Glomerular visceral epithelial cell (primary cell): ENCODE data around the gene AGO3.
A peak's percentile ranks its signal among the peaks of the same experiment; 100 is the strongest.

Experiments
- DNase-seq: peaks from one replicate; pipeline ENCODE4 v3.0.0-alpha.2; 2016; ENCODE audit errors: extremely low spot score

The AGO3 gene

DNA sequence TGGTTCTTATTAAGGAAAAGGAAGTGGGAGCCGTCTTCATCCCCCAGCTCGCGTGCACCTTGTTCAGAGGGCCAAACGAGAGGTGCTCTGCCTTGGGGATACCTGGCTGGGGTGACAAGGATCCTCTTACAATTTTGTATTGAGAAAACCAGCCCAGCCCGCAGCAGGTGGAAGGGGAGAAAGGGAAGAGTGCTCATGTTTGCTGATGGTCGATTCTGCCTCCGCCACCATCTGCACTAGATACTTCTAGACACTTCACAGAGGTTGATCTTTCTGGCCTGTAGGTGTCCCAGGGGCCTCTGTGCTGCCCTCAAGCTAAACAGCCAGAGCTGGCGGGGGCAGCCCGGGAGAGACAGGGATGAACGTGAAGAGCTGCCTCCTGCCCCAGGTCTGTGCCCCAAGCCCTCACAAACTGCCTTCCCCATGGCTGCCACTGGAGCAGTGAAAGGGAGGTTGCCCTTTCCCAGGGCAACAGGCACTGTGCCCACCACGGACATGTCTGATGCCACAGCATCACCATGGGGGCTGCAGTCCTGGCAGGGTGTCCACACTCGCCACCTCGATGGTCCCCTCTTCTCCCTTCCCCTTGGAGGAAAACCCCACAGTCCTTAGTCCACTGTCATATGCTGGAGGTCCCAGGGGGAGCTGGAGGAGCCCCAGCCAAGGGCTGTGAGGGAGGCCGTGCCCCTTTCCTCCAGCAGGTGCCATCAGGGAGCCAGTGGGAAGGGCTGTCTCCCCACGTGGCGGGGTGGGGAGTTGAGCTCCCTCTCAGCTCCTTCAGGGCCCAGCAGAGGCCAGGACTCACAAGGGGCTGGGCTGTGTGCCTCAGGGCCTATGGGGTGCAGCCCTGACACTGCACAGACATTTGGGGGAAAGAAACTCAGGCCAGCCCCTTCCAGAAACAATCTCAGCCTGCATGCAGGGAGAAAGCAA lies 165.9 kb downstream of the AGO3 start:
- DNase-seq = peak; percentile 38

- DNase-seq = no peak
Observed at GRCh38 chr1:36097693-36098585, 167.0 kb downstream of the AGO3 start.

DNA sequence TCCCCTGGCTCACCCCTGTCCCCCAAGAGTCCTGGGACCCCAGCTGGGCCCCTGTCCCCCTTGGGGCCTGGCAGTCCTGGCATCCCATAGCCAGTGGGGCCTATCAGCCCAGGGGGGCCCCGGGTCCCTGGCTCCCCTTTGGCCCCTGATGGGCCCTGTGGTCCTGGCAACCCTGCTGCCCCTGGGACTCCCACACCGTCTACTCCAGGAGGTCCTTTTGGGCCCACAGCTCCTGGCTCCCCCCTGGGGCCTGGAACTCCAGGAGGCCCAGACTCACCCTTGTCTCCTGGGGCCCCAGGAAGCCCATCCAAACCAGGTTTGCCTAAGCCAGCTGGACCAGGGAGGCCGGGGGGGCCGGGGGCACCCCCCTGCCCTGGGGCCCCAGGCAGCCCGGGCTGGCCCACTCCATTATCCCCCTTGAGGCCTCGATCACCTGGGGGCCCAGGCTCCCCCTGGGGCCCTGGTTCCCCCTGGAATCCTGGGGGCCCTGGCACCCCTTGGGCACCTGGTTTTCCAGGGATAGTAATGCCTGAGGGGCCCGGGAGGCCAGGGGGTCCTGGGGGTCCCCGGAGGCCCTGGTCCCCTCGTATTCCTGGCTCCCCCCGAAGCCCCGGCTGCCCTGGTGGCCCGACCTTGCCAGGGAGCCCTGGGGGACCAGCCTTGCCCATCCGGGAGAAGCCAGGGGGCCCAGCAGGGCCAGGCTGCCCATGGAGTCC lies 167.9 kb downstream of the AGO3 start:
- no peak for DNase-seq

DNA sequence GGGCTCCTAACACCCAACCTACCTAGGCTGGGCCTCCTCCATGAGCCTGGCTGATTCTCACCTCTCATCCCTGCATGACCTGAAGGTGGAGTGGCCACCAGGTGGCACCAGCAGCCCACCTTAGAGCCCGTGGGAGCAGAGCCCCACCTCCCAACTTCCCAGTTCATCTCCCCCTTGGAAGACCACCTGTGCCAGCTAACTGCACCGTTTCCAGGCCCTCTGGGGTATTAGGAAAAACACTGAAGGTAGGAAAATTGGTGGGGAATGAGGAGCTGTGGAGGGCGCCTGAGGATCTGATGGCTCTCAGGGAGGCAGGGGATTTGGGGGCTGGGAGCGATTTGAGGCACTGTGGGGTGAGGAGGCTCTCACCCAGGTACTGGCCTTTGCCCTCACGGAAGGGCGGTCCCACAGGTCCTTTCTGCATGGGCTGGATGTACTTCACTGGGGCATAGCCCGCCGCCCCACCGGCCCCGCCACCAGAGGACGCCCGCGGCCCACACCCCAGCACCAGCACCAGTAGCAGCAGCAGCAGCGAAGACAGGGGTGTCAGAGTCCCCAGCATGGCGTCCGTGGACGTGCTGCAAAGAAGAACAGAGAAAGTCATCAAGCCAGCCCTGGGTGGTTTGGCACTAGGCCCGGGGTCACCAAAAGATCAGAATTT lies 168.9 kb downstream of the AGO3 start:
- peak; percentile 79 for DNase-seq

DNA sequence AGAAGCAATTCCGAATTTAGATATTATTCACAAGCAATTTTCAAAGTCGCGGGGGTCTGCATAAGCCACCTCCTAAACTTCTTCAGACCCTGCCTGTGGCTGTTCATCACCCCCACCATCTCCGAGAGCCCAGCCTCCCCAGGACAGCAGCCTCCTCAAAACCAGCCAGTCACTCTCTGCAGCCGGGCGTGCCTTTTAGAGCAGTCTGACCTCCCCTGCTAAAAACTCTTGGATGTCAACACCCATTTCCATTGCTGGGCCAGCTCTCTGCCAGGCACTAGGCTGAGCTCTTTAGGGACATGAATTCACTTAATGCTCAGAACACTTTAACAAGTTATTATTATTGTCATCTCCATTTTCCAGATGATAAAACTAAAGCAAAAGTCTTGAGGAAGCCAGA lies 169.5 kb downstream of the AGO3 start:
- DNase-seq = no peak

DNA sequence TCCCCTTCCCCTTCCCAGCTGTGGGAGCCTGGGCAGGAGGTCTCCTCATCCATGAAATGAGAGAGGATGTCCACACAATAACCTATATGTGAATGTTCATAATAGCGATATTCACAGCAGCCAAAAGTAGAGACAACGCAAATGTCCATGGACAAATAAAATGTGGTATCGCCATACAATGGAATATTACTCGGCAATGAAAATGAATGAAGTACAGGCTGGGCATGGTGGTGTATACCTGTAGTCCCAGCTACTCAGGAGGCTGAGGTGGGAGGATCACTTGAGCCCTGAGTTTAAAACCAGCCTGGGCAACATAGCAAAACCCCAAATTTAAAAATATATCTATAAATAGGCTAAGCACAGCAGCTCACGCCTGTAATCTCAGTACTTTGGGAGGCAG lies 170.6 kb downstream of the AGO3 start:
- DNase-seq = no peak

- DNase-seq = no peak
Observed at GRCh38 chr1:36106269-36106668, 175.4 kb downstream of the AGO3 start.

DNA sequence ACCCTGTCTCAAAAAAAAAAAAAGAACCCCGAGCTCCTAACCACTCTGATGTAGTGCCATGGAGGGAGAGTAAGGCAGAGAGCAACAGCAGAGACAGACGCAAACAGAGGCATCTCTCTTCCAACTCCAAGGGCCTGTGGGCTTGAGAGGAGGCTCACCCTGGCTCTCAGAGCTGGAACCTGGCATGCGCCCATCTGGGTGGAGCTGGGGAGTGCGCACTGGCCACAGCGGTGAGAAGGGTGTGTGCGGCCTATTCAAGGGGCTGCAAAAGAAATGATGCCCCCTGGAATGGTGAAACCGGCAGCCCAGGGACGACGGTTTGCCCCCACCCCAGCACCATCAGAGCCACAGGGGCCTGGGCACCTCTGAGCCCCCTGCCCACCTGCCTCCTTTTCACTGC lies 176.5 kb downstream of the AGO3 start:
- no peak for DNase-seq

DNA sequence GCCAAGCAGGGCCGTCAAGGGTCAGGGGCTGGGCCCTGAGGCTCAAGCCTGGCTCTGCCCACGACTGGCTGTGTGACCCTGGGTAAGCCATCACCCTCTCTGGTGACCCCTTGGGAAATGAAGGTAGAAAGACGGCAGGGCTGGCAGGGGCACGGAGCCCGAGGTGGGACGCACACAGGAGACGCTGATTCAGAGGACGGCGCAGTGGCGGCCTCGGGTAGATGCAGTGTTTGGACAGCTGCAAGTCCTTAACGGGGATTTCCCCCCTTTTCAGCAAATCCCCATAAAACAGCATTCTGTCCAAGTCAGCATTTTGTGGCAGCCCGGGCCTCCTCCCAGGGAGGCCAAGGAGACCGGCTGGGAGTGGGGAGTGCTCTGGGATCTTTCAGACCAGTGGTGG lies 177.4 kb downstream of the AGO3 start:
- peak; percentile 87 for DNase-seq

DNA sequence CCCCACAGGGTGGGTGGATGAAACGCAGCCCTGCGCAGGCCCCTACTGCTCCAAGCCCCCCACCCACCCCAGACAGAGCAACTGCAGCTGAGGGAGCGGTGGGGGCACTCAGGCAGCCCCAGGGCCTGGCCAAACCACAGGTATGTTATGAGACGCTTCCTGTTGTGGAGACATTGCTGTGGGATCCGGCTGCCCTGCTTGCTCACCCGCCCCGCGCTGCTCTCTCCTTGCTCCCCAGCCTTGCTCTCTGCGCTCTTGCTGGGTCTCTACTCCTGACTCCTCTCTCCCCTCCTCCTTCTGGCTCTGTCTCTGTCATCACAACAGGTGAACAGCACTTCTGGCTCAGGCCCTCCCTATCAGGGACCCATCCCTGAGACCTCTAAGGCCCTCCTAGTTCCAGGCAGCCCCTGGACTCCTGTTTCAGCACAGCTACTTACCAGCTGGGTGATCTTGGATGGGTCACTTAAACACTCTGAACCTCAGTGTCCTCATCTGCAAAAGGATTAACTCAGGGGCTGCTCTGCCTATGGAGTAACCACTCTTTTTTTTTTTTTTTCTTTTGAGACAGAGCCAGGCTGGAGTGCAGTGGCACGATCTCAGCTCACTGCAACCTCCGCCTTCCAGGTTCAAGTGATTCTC lies 178.3 kb downstream of the AGO3 start:
- peak; percentile 89 for DNase-seq

GRCh38 chr1:36111151-36111550 lies 180.2 kb downstream of the AGO3 start:
- no peak for DNase-seq

GRCh38 chr1:36112823-36113222 lies 181.9 kb downstream of the AGO3 start:
- no peak for DNase-seq

- no peak for DNase-seq
Observed at GRCh38 chr1:36114371-36114770, 183.5 kb downstream of the AGO3 start.

DNA sequence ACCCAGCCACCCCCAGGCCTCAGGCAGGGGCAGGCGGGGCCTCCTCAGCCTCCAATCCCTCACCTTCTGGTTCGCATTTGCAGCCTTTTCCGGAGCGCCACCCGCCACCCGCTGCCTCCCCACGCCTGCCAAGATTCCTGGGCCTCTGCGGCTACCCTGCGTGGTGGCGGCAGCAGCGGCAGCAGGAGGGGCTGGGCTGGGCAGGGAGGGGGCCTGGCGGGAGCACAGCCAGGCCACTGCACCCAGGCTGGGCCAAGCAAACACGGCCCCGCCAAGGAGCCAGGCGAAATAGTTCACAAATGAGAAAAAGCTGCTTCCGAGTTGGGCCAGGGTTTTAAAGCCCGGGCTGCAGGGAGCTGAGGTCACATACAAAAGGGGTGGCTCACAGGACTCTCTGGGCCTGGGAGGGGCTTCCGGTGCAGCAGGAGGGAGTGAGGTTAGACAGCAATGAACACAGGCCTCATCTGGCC lies 184.3 kb downstream of the AGO3 start:
- no peak for DNase-seq

GRCh38 chr1:36115931-36116330 lies 185.0 kb downstream of the AGO3 start:
- peak; percentile 22 for DNase-seq

DNA sequence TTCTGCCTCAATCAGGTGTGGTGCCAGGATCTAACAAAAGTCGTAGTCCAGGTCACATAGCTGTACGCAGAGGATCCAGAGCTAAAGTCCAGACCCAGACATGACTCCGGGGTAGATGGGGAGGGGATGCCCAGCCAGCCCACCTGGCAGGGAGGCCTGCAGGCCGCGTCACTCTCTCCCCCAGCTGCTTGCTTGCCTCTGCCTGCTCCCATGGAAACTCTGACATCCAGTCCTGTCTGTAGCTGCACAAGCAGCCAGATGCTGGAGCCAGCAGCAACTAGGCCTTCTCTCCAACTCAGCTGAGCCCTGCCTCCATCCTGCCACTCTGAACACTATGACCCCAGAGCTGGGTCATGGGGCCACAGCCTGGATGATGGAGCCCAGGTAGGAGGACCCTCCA lies 186.0 kb downstream of the AGO3 start:
- no peak for DNase-seq

DNA sequence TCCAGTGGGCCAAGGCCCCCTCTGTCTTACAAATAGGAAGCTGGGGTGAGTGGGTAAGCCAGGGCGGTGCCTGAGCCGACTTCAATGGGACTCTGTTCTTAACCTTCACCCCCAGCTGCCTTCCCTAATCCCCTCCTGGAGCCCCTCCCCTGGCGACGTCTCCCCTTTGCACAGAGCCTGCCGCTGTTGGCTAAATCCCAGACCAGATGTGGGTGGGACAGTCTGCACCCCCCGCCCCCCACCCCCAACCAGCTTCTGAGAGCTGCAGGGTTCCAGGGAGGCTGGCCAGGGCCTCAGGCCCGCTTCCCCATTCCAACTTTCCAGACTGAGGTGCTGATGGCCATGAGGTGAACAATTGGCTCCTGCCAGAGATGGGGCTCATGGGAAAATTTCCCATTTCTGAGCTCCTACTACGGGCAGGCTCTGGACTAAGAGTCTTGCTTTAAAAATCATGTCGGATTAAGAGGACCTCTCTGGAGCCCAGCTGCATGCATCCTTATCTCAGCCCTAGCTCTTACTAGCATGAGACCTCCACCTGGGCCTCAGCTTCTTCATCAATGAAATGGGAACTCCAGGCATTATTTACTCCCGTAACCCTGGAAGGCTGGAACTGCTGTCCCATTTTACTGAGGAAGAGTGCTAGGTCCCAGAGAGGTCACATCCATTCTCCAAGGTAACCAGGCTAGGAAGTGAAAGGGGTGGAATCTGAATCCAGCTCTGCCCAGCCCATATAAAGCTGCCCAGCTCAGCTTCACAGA lies 187.7 kb downstream of the AGO3 start:
- DNase-seq = no peak

- no peak for DNase-seq
Observed at GRCh38 chr1:36119456-36119855, 188.6 kb downstream of the AGO3 start.
